ENCODE data around the gene MCOLN1. TPM values are rescaled to one million over a fixed set of nuclear protein-coding genes. Genes with fewer than 3 reads are reported as not detected.

Gene MCOLN1
- polyA plus RNA-seq, 1 of the 3 experiments (the other 2 are of a cell fraction) = 28.4 TPM

- TF ChIP-seq REST (IDR thresholded peaks at IDR 0.05; ENCODE audit: low read depth, low read length) (no peak), ELF1 (IDR thresholded peaks at IDR 0.05) (no peak), JUND (IDR thresholded peaks at IDR 0.05) (no peak)
Measured at GRCh38 chr19:7478173-7478842, 44.1 kb upstream of the MCOLN1 start (continued).

- WGBS (ENCODE audit: low lambda C conversion rate) = no CpG with 5 or more reads among the region's 9 CpGs
- no peaks in the 10 kb centered on the region for H3K27me3 ChIP-seq (ENCODE audit: insufficient read depth)
- no peak overlapping the region for H3K4me2 ChIP-seq
- H3K9me3 ChIP-seq = no peaks in the 10 kb centered on the region
- H2AFZ ChIP-seq (ENCODE audit: low read depth) = no peak overlapping the region
- no peak overlapping the region for H3K9ac ChIP-seq
- no peaks in the 10 kb centered on the region for H3K36me3 ChIP-seq (replicated peaks in 1 of 2; ENCODE audit: control insufficient read depth in 1 of 2, insufficient read depth in 2 of 2, low read length in 1 of 2)
- CTCF ChIA-PET = no interaction called here
- no peaks in the 10 kb centered on the region for H3K79me2 ChIP-seq (ENCODE audit: insufficient read depth)
- no peaks in the 10 kb centered on the region for H3K9me2 ChIP-seq
- no peak overlapping the region for H3K27ac ChIP-seq (ENCODE audit: low read depth in 2 of 2, low read length in 1 of 2)
- DNase-seq = peak; percentile 29
- POLR2A ChIA-PET = no interaction called here
- no peak overlapping the region for H3K4me3 ChIP-seq (ENCODE audit: low read depth in 2 of 2, low read length in 1 of 2)
- H4K20me1 ChIP-seq (ENCODE audit: insufficient read depth) = no peaks in the 10 kb centered on the region
- no peaks in the 10 kb centered on the region for H3F3A ChIP-seq (replicated peaks; ENCODE audit: insufficient read depth)
- TF ChIP-seq YY1 (IDR thresholded peaks at IDR 0.05; ENCODE audit: low read depth) (no peak), EZH2phosphoT487 (IDR thresholded peaks at IDR 0.05; ENCODE audit: borderline replicate concordance, low read depth) (no peak), SIN3A (IDR thresholded peaks at IDR 0.05; ENCODE audit: borderline replicate concordance, low read depth, low read length) (no peak), REST (IDR thresholded peaks at IDR 0.05; ENCODE audit: low read depth, low read length) (no peak), NRF1 (IDR thresholded peaks at IDR 0.05; ENCODE audit: low read depth, low read length) (no peak)
- TF ChIP-seq, protein P1, sequence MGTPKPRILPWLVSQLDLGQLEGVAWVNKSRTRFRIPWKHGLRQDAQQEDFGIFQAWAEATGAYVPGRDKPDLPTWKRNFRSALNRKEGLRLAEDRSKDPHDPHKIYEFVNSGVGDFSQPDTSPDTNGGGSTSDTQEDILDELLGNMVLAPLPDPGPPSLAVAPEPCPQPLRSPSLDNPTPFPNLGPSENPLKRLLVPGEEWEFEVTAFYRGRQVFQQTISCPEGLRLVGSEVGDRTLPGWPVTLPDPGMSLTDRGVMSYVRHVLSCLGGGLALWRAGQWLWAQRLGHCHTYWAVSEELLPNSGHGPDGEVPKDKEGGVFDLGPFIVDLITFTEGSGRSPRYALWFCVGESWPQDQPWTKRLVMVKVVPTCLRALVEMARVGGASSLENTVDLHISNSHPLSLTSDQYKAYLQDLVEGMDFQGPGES (IDR thresholded peaks at IDR 0.05; ENCODE audit: low read depth, low read length) = no peak
- H3K4me1 ChIP-seq (ENCODE audit: control insufficient read depth in 1 of 2, insufficient read depth in 2 of 2, low read depth in 1 of 2, low read length in 1 of 2) = peaks cover 0 to 32% of the 10 kb centered on the region in 2 experiments; a peak in 1 of 4 replicates
Measured at GRCh38 chr19:7478843-7479227, 43.6 kb upstream of the MCOLN1 start.

Data from SK-N-SH (cell line).